ENCODE data around the gene TNRC6C.

The TNRC6C gene

DNA sequence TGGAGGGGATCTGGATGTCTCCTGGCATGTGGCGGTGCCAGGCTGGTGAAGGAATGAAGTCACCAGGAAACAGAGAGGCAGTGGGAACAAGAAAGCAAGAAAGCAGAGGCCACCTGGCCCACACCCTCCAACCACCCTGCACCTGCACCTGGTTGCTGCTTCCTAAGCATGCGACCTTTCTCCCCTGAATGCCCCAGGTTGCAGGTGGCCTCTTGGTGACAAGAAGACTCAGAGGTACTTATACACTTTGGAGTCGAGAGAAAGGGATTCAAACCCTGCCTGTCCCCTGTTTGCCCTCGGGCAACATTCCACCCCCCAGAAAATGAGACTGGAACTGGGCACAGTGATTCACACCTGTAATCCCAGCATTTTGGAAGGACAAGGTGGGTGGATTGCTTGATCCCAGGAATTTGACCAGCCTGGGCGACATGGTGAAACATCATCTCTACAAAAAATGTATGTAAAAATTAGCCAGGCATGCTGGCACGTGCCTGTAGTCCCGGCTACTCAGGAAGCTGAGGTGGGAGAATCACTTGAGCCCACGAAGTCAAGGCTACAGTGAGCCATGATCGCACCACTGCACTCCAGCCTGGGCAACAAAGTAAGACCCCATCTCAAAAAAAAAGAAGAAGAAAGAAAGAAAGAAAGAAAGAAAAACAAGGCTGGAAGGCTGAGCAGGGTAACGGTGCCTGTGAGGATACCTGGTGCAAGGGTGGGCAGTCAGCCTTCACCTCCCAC, 34.6 kb upstream of the TNRC6C start:
- TF ChIP-seq ZNF70 (CRISPR knock-in tag; IDR thresholded peaks at IDR 0.05) (no peak), ARNTL (CRISPR knock-in tag; IDR thresholded peaks at IDR 0.05; ENCODE audit: borderline replicate concordance, low read depth) (no peak), OSR1 (CRISPR knock-in tag; IDR thresholded peaks at IDR 0.05) (no peak), TOX (CRISPR knock-in tag; IDR thresholded peaks at IDR 0.05; ENCODE audit: borderline replicate concordance) (no peak), PPARA (CRISPR knock-in tag; IDR thresholded peaks at IDR 0.05; ENCODE audit: borderline replicate concordance) (no peak), ZC3H10 (CRISPR knock-in tag; IDR thresholded peaks at IDR 0.05) (no peak), ZFP30 (CRISPR knock-in tag; IDR thresholded peaks at IDR 0.05) (no peak), ESRRG (CRISPR knock-in tag; IDR thresholded peaks at IDR 0.05) (no peak), ZNF8 (CRISPR knock-in tag; IDR thresholded peaks at IDR 0.05) (no peak), TCF4 (CRISPR knock-in tag; IDR thresholded peaks at IDR 0.05; ENCODE audit: borderline replicate concordance) (no peak), ZFP3 (CRISPR knock-in tag; IDR thresholded peaks at IDR 0.05) (no peak), RARB (CRISPR knock-in tag; IDR thresholded peaks at IDR 0.05) (no peak), BACH2 (CRISPR knock-in tag; IDR thresholded peaks at IDR 0.05; ENCODE audit: borderline replicate concordance) (no peak), CSDC2 (CRISPR knock-in tag; IDR thresholded peaks at IDR 0.05) (no peak)
- TF ChIP-seq, protein P1, sequence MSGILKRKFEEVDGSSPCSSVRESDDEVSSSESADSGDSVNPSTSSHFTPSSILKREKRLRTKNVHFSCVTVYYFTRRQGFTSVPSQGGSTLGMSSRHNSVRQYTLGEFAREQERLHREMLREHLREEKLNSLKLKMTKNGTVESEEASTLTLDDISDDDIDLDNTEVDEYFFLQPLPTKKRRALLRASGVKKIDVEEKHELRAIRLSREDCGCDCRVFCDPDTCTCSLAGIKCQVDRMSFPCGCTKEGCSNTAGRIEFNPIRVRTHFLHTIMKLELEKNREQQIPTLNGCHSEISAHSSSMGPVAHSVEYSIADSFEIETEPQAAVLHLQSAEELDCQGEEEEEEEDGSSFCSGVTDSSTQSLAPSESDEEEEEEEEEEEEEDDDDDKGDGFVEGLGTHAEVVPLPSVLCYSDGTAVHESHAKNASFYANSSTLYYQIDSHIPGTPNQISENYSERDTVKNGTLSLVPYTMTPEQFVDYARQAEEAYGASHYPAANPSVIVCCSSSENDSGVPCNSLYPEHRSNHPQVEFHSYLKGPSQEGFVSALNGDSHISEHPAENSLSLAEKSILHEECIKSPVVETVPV (CRISPR knock-in tag; IDR thresholded peaks at IDR 0.05), result no peak
- TF ChIP-seq, protein P2, sequence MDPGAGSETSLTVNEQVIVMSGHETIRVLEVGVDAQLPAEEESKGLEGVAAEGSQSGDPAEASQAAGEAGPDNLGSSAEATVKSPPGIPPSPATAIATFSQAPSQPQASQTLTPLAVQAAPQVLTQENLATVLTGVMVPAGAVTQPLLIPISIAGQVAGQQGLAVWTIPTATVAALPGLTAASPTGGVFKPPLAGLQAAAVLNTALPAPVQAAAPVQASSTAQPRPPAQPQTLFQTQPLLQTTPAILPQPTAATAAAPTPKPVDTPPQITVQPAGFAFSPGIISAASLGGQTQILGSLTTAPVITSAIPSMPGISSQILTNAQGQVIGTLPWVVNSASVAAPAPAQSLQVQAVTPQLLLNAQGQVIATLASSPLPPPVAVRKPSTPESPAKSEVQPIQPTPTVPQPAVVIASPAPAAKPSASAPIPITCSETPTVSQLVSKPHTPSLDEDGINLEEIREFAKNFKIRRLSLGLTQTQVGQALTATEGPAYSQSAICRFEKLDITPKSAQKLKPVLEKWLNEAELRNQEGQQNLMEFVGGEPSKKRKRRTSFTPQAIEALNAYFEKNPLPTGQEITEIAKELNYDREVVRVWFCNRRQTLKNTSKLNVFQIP (CRISPR knock-in tag; IDR thresholded peaks at IDR 0.05; ENCODE audit: borderline replicate concordance, low read depth), result no peak
- TF ChIP-seq, protein P3, sequence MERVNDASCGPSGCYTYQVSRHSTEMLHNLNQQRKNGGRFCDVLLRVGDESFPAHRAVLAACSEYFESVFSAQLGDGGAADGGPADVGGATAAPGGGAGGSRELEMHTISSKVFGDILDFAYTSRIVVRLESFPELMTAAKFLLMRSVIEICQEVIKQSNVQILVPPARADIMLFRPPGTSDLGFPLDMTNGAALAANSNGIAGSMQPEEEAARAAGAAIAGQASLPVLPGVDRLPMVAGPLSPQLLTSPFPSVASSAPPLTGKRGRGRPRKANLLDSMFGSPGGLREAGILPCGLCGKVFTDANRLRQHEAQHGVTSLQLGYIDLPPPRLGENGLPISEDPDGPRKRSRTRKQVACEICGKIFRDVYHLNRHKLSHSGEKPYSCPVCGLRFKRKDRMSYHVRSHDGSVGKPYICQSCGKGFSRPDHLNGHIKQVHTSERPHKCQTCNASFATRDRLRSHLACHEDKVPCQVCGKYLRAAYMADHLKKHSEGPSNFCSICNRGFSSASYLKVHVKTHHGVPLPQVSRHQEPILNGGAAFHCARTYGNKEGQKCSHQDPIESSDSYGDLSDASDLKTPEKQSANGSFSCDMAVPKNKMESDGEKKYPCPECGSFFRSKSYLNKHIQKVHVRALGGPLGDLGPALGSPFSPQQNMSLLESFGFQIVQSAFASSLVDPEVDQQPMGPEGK (CRISPR knock-in tag; IDR thresholded peaks at IDR 0.05; ENCODE audit: borderline replicate concordance), result no peak
- TF ChIP-seq, protein P4, sequence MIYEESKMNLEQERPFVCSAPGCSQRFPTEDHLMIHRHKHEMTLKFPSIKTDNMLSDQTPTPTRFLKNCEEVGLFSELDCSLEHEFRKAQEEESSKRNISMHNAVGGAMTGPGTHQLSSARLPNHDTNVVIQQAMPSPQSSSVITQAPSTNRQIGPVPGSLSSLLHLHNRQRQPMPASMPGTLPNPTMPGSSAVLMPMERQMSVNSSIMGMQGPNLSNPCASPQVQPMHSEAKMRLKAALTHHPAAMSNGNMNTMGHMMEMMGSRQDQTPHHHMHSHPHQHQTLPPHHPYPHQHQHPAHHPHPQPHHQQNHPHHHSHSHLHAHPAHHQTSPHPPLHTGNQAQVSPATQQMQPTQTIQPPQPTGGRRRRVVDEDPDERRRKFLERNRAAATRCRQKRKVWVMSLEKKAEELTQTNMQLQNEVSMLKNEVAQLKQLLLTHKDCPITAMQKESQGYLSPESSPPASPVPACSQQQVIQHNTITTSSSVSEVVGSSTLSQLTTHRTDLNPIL (CRISPR knock-in tag; IDR thresholded peaks at IDR 0.05; ENCODE audit: low read depth), result no peak
- ATAC-seq, result no peak

DNA sequence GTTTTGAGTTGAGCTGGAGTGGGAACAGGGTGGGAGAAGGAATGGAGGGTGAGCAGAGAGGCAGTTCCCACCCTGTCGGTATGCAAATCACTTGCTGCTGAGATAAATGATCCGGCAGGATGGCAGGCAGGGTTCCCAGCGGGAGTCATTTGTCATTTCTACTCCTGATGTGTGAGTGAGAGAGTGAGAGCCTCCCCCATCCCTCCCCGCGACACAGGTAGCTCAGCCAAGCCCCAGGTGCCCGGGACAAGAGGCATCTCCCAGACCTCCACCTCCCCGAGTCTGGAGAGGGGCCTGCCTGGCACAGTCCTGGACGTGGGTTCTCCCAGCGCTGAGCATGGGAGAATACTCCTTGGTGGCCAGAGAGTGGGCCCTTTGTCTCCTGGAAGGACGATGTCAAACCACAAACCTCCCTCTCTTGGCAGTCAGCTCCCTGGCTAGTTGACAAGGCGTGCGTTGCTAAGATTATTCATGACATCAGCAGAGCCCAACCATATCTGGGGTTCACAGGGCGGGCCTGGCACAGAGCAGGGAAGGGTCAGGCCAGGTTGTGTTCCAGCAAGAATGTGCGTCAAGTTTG, 33.7 kb upstream of the TNRC6C start:
- no peak; the same call in 2 of the 3 replicates for ATAC-seq
- no peak for TF ChIP-seq ZNF565 (CRISPR knock-in tag; conservative IDR thresholded peaks at IDR 0.05; ENCODE audit: low read depth)
- no peak for TF ChIP-seq GLIS3 (CRISPR knock-in tag; IDR thresholded peaks at IDR 0.05)
- no peak for TF ChIP-seq SNAI2 (CRISPR knock-in tag; IDR thresholded peaks at IDR 0.05)
- no peak for TF ChIP-seq TCF4 (CRISPR knock-in tag; IDR thresholded peaks at IDR 0.05; ENCODE audit: borderline replicate concordance)
- no peak for TF ChIP-seq CSDC2 (CRISPR knock-in tag; IDR thresholded peaks at IDR 0.05)
- TF ChIP-seq, protein P2 (CRISPR knock-in tag; IDR thresholded peaks at IDR 0.05; ENCODE audit: borderline replicate concordance, low read depth), result no peak
- no peak for TF ChIP-seq BACH2 (CRISPR knock-in tag; IDR thresholded peaks at IDR 0.05; ENCODE audit: borderline replicate concordance)
- TF ChIP-seq ZNF70 (CRISPR knock-in tag; IDR thresholded peaks at IDR 0.05), result no peak
- no peak for TF ChIP-seq TOX (CRISPR knock-in tag; IDR thresholded peaks at IDR 0.05; ENCODE audit: borderline replicate concordance)
- TF ChIP-seq, protein P3 (CRISPR knock-in tag; IDR thresholded peaks at IDR 0.05; ENCODE audit: borderline replicate concordance), result no peak

Data from SK-N-SH treated with all-trans-retinoic acid at 6 μM for 48 hours (cell line).